ENCODE data around the gene RFFL.

Gene RFFL

GRCh38 chr17:35073991-35074627, 10.6 kb upstream of the RFFL start:
- H3K27ac ChIP-seq, result peak overlapping the region; percentile 1; the same call in 1 of the 2 replicates
- H3K4me2 ChIP-seq, result peak overlapping the region; percentile 81
- H3K27me3 ChIP-seq (ENCODE audit: insufficient read depth, low read depth), result no peaks in the 10 kb centered on the region; the same call in 1 of the 2 replicates
- no peaks in the 10 kb centered on the region for H3K36me3 ChIP-seq (ENCODE audit: insufficient read depth)
- no peak overlapping the region for H3K4me3 ChIP-seq (IDR thresholded peaks at IDR 0.05; ENCODE audit: insufficient read depth, low read depth, low read length)
- H2AFZ ChIP-seq (ENCODE audit: low read depth), result no peak overlapping the region
- no peak overlapping the region for H3K9ac ChIP-seq
- no peak for TF ChIP-seq CTCF (conservative IDR thresholded peaks at IDR 0.05; ENCODE audit: low read depth, low read length)
- H3K79me2 ChIP-seq (ENCODE audit: insufficient read depth, low read depth), result peaks cover 15% of the 10 kb centered on the region; the same call in 1 of the 2 replicates
- H3K4me1 ChIP-seq (ENCODE audit: low read depth, poor library complexity, severe bottlenecking), result peaks cover 68% of the 10 kb centered on the region
- H4K20me1 ChIP-seq (ENCODE audit: insufficient read depth), result peaks cover 15% of the 10 kb centered on the region

- TF ChIP-seq CTCF (conservative IDR thresholded peaks at IDR 0.05; ENCODE audit: low read depth, low read length), result no peak
- no peak overlapping the region for H3K4me3 ChIP-seq (IDR thresholded peaks at IDR 0.05; ENCODE audit: insufficient read depth, low read depth, low read length)
- H3K4me2 ChIP-seq, result peak overlapping the region; percentile 81
- no peaks in the 10 kb centered on the region for H3K36me3 ChIP-seq (ENCODE audit: insufficient read depth)
- H4K20me1 ChIP-seq (ENCODE audit: insufficient read depth), result peaks cover 15% of the 10 kb centered on the region
- H3K27me3 ChIP-seq (ENCODE audit: insufficient read depth, low read depth), result no peaks in the 10 kb centered on the region; the same call in 1 of the 2 replicates
- H3K9ac ChIP-seq, result no peak overlapping the region
- peaks cover 66% of the 10 kb centered on the region for H3K4me1 ChIP-seq (ENCODE audit: low read depth, poor library complexity, severe bottlenecking)
- no peak overlapping the region for H2AFZ ChIP-seq (ENCODE audit: low read depth)
- peaks cover 7% of the 10 kb centered on the region; the same call in 1 of the 2 replicates for H3K79me2 ChIP-seq (ENCODE audit: insufficient read depth, low read depth)
- peak overlapping the region; percentile 1; the same call in 1 of the 2 replicates for H3K27ac ChIP-seq
Observed at GRCh38 chr17:35073183-35073790, 9.8 kb upstream of the RFFL start.

GRCh38 chr17:35069311-35069710, 5.8 kb upstream of the RFFL start:
- no peak for TF ChIP-seq CTCF (conservative IDR thresholded peaks at IDR 0.05; ENCODE audit: low read depth, low read length)
- Histone ChIP-seq H3K9ac (no peak overlapping the region), H4K20me1 (ENCODE audit: insufficient read depth) (peaks cover 11% of the 10 kb centered on the region), H3K4me3 (IDR thresholded peaks at IDR 0.05; ENCODE audit: insufficient read depth, low read depth, low read length) (no peak overlapping the region), H3K27ac (no peak overlapping the region), H3K4me2 (no peak overlapping the region), H3K79me2 (ENCODE audit: insufficient read depth, low read depth) (no peaks in the 10 kb centered on the region), H2AFZ (ENCODE audit: low read depth) (no peak overlapping the region), H3K36me3 (ENCODE audit: insufficient read depth) (no peaks in the 10 kb centered on the region), H3K4me1 (ENCODE audit: low read depth, poor library complexity, severe bottlenecking) (peaks cover 63% of the 10 kb centered on the region), H3K27me3 (ENCODE audit: insufficient read depth, low read depth) (no peaks in the 10 kb centered on the region)

GRCh38 chr17:35068249-35068648, 4.7 kb upstream of the RFFL start:
- peaks cover 60% of the 10 kb centered on the region for H3K4me1 ChIP-seq (ENCODE audit: low read depth, poor library complexity, severe bottlenecking)
- H2AFZ ChIP-seq (ENCODE audit: low read depth), result no peak overlapping the region

More at GRCh38 chr17:35068249-35068648, 4.7 kb upstream of the RFFL start:
- Histone ChIP-seq H3K4me2 (no peak overlapping the region), H3K4me3 (IDR thresholded peaks at IDR 0.05; ENCODE audit: insufficient read depth, low read depth, low read length) (no peak overlapping the region), H3K27ac (no peak overlapping the region), H3K9ac (no peak overlapping the region), H3K36me3 (ENCODE audit: insufficient read depth) (no peaks in the 10 kb centered on the region), H4K20me1 (ENCODE audit: insufficient read depth) (peaks cover 3% of the 10 kb centered on the region), H3K79me2 (ENCODE audit: insufficient read depth, low read depth) (no peaks in the 10 kb centered on the region), H3K27me3 (ENCODE audit: insufficient read depth, low read depth) (no peaks in the 10 kb centered on the region)
- TF ChIP-seq CTCF (conservative IDR thresholded peaks at IDR 0.05; ENCODE audit: low read depth, low read length), result no peak
